Hypothalamus (tissue), 51 donors: ENCODE results near the gene DCTN5.
A peak's percentile ranks its signal among the peaks of the same experiment; 100 is the strongest.
"Not testable (repeated sequence)": the region's sequence is repeated elsewhere in the genome, so short reads cannot be mapped to it uniquely, and the experiment has no call there.

Experiments used
- DNase-seq, 51 donors: peaks; one replicate each; lab custom pipeline; 2025; lab: John Stamatoyannopoulos, UW

Gene DCTN5

GRCh38 chr16:23691483-23692189, 50.4 kb downstream of the DCTN5 start:
- DNase-seq, result peak in 1 of 51 donors; percentile 5

- DNase-seq, result no peak
These were observed 51.0 kb downstream of the DCTN5 start for GRCh38 chr16:23692190-23692837.

- DNase-seq, result no peak
These were observed 53.0 kb downstream of the DCTN5 start for GRCh38 chr16:23694265-23694643.

GRCh38 chr16:23694644-23695373, 53.5 kb downstream of the DCTN5 start:
- peak in 4 of 51 donors; percentile 2 to 12 (median 4) for DNase-seq

- no peak for DNase-seq
These were observed 54.5 kb downstream of the DCTN5 start for GRCh38 chr16:23695756-23696155.

- no peak for DNase-seq
These were observed 57.8 kb downstream of the DCTN5 start for GRCh38 chr16:23699100-23699499.

- DNase-seq, result no peak
These were observed 58.8 kb downstream of the DCTN5 start for GRCh38 chr16:23700093-23700492.

- no peak for DNase-seq
These were observed 59.2 kb downstream of the DCTN5 start for GRCh38 chr16:23700509-23700908.

- no peak for DNase-seq
These were observed 59.8 kb downstream of the DCTN5 start for GRCh38 chr16:23701045-23701444.

- no peak for DNase-seq
These were observed 61.7 kb downstream of the DCTN5 start for GRCh38 chr16:23702951-23703350.

- DNase-seq, result no peak
These were observed 63.7 kb downstream of the DCTN5 start for GRCh38 chr16:23704772-23705516.

- no peak for DNase-seq
These were observed 64.2 kb downstream of the DCTN5 start for GRCh38 chr16:23705517-23705902.

- no peak for DNase-seq
These were observed 65.2 kb downstream of the DCTN5 start for GRCh38 chr16:23706439-23706838.

GRCh38 chr16:23709536-23709935, 68.3 kb downstream of the DCTN5 start:
- DNase-seq, result no peak

- no peak for DNase-seq
These were observed 68.7 kb downstream of the DCTN5 start for GRCh38 chr16:23710008-23710407.

- DNase-seq, result no peak
These were observed 69.2 kb downstream of the DCTN5 start for GRCh38 chr16:23710504-23710903.

- no peak for DNase-seq
These were observed 70.5 kb downstream of the DCTN5 start for GRCh38 chr16:23711785-23712184.

GRCh38 chr16:23712976-23713375, 71.7 kb downstream of the DCTN5 start, which contains the start of gene ERN2:
TSS of gene ERN2 (minus strand) at chr16:23713222. CDS start at chr16:23713187, 35 bp downstream.
- DNase-seq, result no peak

- no peak for DNase-seq
These were observed 75.2 kb downstream of the DCTN5 start for GRCh38 chr16:23716484-23716883.

- DNase-seq, result not testable (repeated sequence)
These were observed 81.5 kb downstream of the DCTN5 start for GRCh38 chr16:23722613-23723240.
